HepG2 (cell line): Measurements from ENCODE around the gene TRAF4. TPM values are rescaled to one million over a fixed set of nuclear protein-coding genes. Genes with fewer than 3 reads are reported as not detected.

Experiments used
- AGO2 ChIP-seq: fragments of 200-400 bp; formaldehyde crosslinking; optimal IDR thresholded peaks from 2 replicates; pipeline ENCODE3; 2017; ENCODE audit warnings: mild to moderate bottlenecking, low read depth, low read length, moderate library complexity
- EZH2 ChIP-seq: conservative IDR thresholded peaks from 2 replicates; pipeline ENCODE4 v1.6.1; 2012; ENCODE audit warnings: mild to moderate bottlenecking, low read depth, low read length, moderate library complexity
- MAX ChIP-seq: IDR thresholded peaks from 2 replicates; pipeline ENCODE4 v1.6.1; 2012; ENCODE audit warnings: inconsistent platforms
- NCOA2 ChIP-seq: sonication (generic); formaldehyde crosslinking; IDR thresholded peaks from 2 replicates; pipeline ENCODE4 v1.8.0; 2022; ENCODE audit warnings: inconsistent platforms
- SMAD3 ChIP-seq: sonication (generic); formaldehyde crosslinking; IDR thresholded peaks from 2 replicates; pipeline ENCODE4 v1.4.0; 2020; ENCODE audit warnings: missing genetic modification reagents
- TRIM24 ChIP-seq: sonication (generic); formaldehyde crosslinking; IDR thresholded peaks from 2 replicates; pipeline ENCODE4 v1.8.0; 2022; ENCODE audit warnings: mild to moderate bottlenecking, missing genetic modification reagents
- XRCC5 ChIP-seq: fragments of 200-400 bp; formaldehyde crosslinking; optimal IDR thresholded peaks from 2 replicates; pipeline ENCODE3; 2017; ENCODE audit warnings: mild to moderate bottlenecking, low read length
- ZBTB34 ChIP-seq: sonication (generic); formaldehyde crosslinking; IDR thresholded peaks from 2 replicates; pipeline ENCODE4 v1.8.0; 2022; ENCODE audit warnings: mild to moderate bottlenecking, missing genetic modification reagents
- ZKSCAN5 ChIP-seq: sonication (generic); formaldehyde crosslinking; IDR thresholded peaks from 2 replicates; pipeline ENCODE4 v1.5.1; 2020; ENCODE audit warnings: mild to moderate bottlenecking, missing genetic modification reagents
- ZNF224 ChIP-seq: sonication (generic); formaldehyde crosslinking; IDR thresholded peaks from 2 replicates; pipeline ENCODE4 v1.5.0; 2020; ENCODE audit warnings: mild to moderate bottlenecking, missing genetic modification reagents
- ZNF331 ChIP-seq: sonication (generic); formaldehyde crosslinking; IDR thresholded peaks from 2 replicates; pipeline ENCODE4 v1.4.0; 2020; ENCODE audit warnings: missing genetic modification reagents
- ZNF570 ChIP-seq: sonication (generic); formaldehyde crosslinking; IDR thresholded peaks from 2 replicates; pipeline ENCODE4 v1.4.0; 2020; ENCODE audit warnings: mild to moderate bottlenecking, missing genetic modification reagents, borderline replicate concordance
- ZNF703 ChIP-seq: sonication (generic); formaldehyde crosslinking; IDR thresholded peaks from 2 replicates; pipeline ENCODE4 v1.5.1; 2020; ENCODE audit warnings: missing genetic modification reagents, mild to moderate bottlenecking, moderate library complexity, borderline replicate concordance
- ZSCAN22 ChIP-seq: sonication (generic); formaldehyde crosslinking; IDR thresholded peaks from 2 replicates; pipeline ENCODE4 v1.4.0; 2020; ENCODE audit warnings: mild to moderate bottlenecking, missing genetic modification reagents
- ZSCAN29 ChIP-seq: sonication (generic); formaldehyde crosslinking; conservative IDR thresholded peaks from 2 replicates; pipeline ENCODE4 v1.4.0; 2020; ENCODE audit warnings: mild to moderate bottlenecking, missing genetic modification reagents
- polyA plus RNA-seq, 8 experiments: library from polyadenylated mRNA; depleted of rRNA in 3 of 8; stranded (reverse) in 7 of 8; unstranded in 1 of 8; fragments of >200 nt; fragmentation: Illumina TruSeq in 4 of 8; extraction: Trizol in 4 of 8; gene quantifications; 2 replicates each; pipeline versions ENCODE4 v1.2.1 to v1.2.3, GENCODE V29; 2011 to 2016; ENCODE audit warnings: low read depth in 4 of 8, missing spikeins in 1 of 8, mixed read lengths in 1 of 8; ENCODE audit not compliant: insufficient read depth in 1 of 8
- total RNA-seq, 5 experiments: library from RNA; depleted of rRNA; stranded (reverse); fragments of >200 nt; fragmentation: Illumina TruSeq; extraction: Trizol; gene quantifications; 2 replicates each; pipeline ENCODE4 v1.2.3, GENCODE V29; 2016; ENCODE audit warnings: low read depth in 1 of 5
- TF ChIP-seq, protein P1 (sequence below): sonication (generic); formaldehyde crosslinking; IDR thresholded peaks from 2 replicates; pipeline ENCODE4 v1.5.0; 2020; ENCODE audit warnings: missing genetic modification reagents, mild to moderate bottlenecking, borderline replicate concordance
- TF ChIP-seq, protein P2 (sequence below): sonication (generic); formaldehyde crosslinking; IDR thresholded peaks from 2 replicates; pipeline ENCODE4 v1.5.1; 2020; ENCODE audit warnings: mild to moderate bottlenecking, missing genetic modification reagents, borderline replicate concordance
- TF ChIP-seq, protein P3 (sequence below): sonication (generic); formaldehyde crosslinking; IDR thresholded peaks from 2 replicates; pipeline ENCODE4 v1.8.1; 2022; ENCODE audit warnings: low read depth, mild to moderate bottlenecking, missing genetic modification reagents

TRAF4 gene
- total and polyA plus RNA-seq, 2 of the 13 experiments (the other 11 are each of a cell fraction or from before 2014, with no cell fraction given): 86.0 to 89.9 TPM

GRCh38 chr17:28698253-28698941, 45.4 kb upstream of the TRAF4 start (continued):
- TF ChIP-seq ZBTB34 (CRISPR knock-in tag): peak; percentile 91
- TF ChIP-seq, protein P1, sequence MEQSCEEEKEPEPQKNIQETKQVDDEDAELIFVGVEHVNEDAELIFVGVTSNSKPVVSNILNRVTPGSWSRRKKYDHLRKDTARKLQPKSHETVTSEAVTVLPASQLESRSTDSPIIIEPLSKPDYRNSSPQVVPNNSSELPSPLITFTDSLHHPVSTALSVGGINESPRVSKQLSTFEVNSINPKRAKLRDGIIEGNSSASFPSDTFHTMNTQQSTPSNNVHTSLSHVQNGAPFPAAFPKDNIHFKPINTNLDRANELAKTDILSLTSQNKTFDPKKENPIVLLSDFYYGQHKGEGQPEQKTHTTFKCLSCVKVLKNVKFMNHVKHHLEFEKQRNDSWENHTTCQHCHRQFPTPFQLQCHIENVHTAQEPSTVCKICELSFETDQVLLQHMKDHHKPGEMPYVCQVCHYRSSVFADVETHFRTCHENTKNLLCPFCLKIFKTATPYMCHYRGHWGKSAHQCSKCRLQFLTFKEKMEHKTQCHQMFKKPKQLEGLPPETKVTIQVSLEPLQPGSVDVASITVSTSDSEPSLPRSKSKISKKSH (CRISPR knock-in tag): no peak
- peak; percentile 86 for TF ChIP-seq ZNF331 (CRISPR knock-in tag)
- TF ChIP-seq ZKSCAN5 (CRISPR knock-in tag): peak; percentile 49; the same call in 1 of the 2 replicates
- TF ChIP-seq AGO2: no peak
- TF ChIP-seq ZSCAN29: no peak
- TF ChIP-seq NCOA2 (CRISPR knock-in tag): peak; percentile 85
- no peak for TF ChIP-seq ZSCAN22 (CRISPR knock-in tag)
- peak; percentile 91 for TF ChIP-seq MAX
- TF ChIP-seq XRCC5: peak; percentile 88
- TF ChIP-seq, protein P2, sequence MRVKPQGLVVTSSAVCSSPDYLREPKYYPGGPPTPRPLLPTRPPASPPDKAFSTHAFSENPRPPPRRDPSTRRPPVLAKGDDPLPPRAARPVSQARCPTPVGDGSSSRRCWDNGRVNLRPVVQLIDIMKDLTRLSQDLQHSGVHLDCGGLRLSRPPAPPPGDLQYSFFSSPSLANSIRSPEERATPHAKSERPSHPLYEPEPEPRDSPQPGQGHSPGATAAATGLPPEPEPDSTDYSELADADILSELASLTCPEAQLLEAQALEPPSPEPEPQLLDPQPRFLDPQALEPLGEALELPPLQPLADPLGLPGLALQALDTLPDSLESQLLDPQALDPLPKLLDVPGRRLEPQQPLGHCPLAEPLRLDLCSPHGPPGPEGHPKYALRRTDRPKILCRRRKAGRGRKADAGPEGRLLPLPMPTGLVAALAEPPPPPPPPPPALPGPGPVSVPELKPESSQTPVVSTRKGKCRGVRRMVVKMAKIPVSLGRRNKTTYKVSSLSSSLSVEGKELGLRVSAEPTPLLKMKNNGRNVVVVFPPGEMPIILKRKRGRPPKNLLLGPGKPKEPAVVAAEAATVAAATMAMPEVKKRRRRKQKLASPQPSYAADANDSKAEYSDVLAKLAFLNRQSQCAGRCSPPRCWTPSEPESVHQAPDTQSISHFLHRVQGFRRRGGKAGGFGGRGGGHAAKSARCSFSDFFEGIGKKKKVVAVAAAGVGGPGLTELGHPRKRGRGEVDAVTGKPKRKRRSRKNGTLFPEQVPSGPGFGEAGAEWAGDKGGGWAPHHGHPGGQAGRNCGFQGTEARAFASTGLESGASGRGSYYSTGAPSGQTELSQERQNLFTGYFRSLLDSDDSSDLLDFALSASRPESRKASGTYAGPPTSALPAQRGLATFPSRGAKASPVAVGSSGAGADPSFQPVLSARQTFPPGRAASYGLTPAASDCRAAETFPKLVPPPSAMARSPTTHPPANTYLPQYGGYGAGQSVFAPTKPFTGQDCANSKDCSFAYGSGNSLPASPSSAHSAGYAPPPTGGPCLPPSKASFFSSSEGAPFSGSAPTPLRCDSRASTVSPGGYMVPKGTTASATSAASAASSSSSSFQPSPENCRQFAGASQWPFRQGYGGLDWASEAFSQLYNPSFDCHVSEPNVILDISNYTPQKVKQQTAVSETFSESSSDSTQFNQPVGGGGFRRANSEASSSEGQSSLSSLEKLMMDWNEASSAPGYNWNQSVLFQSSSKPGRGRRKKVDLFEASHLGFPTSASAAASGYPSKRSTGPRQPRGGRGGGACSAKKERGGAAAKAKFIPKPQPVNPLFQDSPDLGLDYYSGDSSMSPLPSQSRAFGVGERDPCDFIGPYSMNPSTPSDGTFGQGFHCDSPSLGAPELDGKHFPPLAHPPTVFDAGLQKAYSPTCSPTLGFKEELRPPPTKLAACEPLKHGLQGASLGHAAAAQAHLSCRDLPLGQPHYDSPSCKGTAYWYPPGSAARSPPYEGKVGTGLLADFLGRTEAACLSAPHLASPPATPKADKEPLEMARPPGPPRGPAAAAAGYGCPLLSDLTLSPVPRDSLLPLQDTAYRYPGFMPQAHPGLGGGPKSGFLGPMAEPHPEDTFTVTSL (CRISPR knock-in tag): peak; percentile 47; the same call in 1 of the 2 replicates
- TF ChIP-seq, protein P3, sequence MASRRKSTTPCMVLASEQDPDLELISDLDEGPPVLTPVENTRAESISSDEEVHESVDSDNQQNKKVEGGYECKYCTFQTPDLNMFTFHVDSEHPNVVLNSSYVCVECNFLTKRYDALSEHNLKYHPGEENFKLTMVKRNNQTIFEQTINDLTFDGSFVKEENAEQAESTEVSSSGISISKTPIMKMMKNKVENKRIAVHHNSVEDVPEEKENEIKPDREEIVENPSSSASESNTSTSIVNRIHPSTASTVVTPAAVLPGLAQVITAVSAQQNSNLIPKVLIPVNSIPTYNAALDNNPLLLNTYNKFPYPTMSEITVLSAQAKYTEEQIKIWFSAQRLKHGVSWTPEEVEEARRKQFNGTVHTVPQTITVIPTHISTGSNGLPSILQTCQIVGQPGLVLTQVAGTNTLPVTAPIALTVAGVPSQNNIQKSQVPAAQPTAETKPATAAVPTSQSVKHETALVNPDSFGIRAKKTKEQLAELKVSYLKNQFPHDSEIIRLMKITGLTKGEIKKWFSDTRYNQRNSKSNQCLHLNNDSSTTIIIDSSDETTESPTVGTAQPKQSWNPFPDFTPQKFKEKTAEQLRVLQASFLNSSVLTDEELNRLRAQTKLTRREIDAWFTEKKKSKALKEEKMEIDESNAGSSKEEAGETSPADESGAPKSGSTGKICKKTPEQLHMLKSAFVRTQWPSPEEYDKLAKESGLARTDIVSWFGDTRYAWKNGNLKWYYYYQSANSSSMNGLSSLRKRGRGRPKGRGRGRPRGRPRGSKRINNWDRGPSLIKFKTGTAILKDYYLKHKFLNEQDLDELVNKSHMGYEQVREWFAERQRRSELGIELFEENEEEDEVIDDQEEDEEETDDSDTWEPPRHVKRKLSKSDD (CRISPR knock-in tag): no peak
- no peak for TF ChIP-seq ZNF703 (CRISPR knock-in tag)
- TF ChIP-seq ZNF224 (CRISPR knock-in tag): no peak
- TF ChIP-seq ZNF570 (CRISPR knock-in tag): no peak
- TF ChIP-seq EZH2: no peak
- TF ChIP-seq SMAD3: 0 out of 2 replicates have a peak, but pooled peaks have one; percentile 18
- TF ChIP-seq TRIM24: no peak; the same call in 1 of the 2 replicates
